Measurements from ENCODE around the gene TULP3.

DNA sequence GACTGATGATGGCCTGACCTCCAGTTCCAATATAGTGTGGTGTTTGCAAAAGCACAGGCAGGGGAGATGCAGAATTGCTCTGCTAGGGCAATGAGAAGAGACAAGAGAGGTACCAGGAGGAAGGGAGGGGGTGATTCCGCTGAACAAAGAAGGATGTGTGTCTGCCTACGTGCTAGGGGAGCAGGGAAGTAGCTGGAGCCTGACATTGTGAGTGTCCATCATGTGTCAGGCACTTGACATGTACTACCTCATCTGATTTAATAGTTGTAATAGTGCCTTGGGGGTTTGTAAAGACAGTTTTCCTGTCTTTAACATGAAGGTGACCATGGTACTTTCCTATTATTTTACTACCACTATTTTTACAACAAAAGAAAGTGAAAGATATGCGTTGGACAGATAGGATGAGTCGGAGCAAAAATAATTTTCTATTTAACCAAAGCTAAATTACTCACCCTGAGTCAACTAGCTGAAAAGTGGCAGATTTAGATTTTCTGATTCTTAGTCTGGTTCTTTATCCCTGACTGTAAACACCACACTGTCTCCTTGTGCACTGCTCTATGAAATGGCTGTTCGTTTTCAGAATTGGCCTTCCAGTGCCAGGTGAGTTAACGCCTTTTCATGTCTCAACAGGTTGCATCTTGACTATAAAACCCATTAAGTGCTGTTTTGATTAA is 34.8 kb downstream of the TULP3 start:
- TF ChIP-seq, protein P1, sequence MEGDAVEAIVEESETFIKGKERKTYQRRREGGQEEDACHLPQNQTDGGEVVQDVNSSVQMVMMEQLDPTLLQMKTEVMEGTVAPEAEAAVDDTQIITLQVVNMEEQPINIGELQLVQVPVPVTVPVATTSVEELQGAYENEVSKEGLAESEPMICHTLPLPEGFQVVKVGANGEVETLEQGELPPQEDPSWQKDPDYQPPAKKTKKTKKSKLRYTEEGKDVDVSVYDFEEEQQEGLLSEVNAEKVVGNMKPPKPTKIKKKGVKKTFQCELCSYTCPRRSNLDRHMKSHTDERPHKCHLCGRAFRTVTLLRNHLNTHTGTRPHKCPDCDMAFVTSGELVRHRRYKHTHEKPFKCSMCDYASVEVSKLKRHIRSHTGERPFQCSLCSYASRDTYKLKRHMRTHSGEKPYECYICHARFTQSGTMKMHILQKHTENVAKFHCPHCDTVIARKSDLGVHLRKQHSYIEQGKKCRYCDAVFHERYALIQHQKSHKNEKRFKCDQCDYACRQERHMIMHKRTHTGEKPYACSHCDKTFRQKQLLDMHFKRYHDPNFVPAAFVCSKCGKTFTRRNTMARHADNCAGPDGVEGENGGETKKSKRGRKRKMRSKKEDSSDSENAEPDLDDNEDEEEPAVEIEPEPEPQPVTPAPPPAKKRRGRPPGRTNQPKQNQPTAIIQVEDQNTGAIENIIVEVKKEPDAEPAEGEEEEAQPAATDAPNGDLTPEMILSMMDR (IDR thresholded peaks at IDR 0.05; ENCODE audit: low read depth, low read length) = no peak
- TF ChIP-seq, protein P2, sequence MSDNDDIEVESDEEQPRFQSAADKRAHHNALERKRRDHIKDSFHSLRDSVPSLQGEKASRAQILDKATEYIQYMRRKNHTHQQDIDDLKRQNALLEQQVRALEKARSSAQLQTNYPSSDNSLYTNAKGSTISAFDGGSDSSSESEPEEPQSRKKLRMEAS (IDR thresholded peaks at IDR 0.05; ENCODE audit: low read depth, low read length) = no peak
- no peak for TF ChIP-seq POLR2A (IDR thresholded peaks at IDR 0.05; ENCODE audit: extremely low read depth, insufficient read length)

Measured in NB4 (cell line).